Ishikawa (cell line): ENCODE results near the gene ST6GALNAC4.
A peak's percentile ranks its signal among the peaks of the same experiment; 100 is the strongest.

Experiments used
- CEBPB ChIP-seq: IDR thresholded peaks from 2 replicates; pipeline ENCODE4 v1.6.1; 2012
- CREB1 ChIP-seq: IDR thresholded peaks from 2 replicates; pipeline ENCODE4 v1.6.1; 2012; ENCODE audit warnings: low read depth
- EGR1 ChIP-seq: IDR thresholded peaks from 2 replicates; pipeline ENCODE4 v1.6.1; 2012
- EP300 ChIP-seq: IDR thresholded peaks from 2 replicates; pipeline ENCODE4 v1.6.1; 2012; ENCODE audit warnings: borderline replicate concordance
- FOXM1 ChIP-seq: IDR thresholded peaks from 2 replicates; pipeline ENCODE4 v1.6.1; 2012; ENCODE audit warnings: low read depth, borderline replicate concordance
- MAX ChIP-seq: IDR thresholded peaks from 2 replicates; pipeline ENCODE4 v1.6.1; 2012
- NFIC ChIP-seq: IDR thresholded peaks from 2 replicates; pipeline ENCODE4 v1.6.1; 2012
- RAD21 ChIP-seq: IDR thresholded peaks from 2 replicates; pipeline ENCODE4 v1.6.1; 2012; ENCODE audit warnings: low read depth
- REST ChIP-seq: IDR thresholded peaks from 2 replicates; pipeline ENCODE4 v1.6.1; 2012; ENCODE audit warnings: low read depth, mild to moderate bottlenecking
- TAF1 ChIP-seq: IDR thresholded peaks from 2 replicates; pipeline ENCODE4 v1.6.1; 2012; ENCODE audit warnings: low read depth, mild to moderate bottlenecking
- TCF12 ChIP-seq: IDR thresholded peaks from 2 replicates; pipeline ENCODE4 v1.6.1; 2012; ENCODE audit warnings: low read depth
- TEAD4 ChIP-seq: IDR thresholded peaks from 2 replicates; pipeline ENCODE4 v1.6.1; 2012
- USF1 ChIP-seq: IDR thresholded peaks from 2 replicates; pipeline ENCODE4 v1.6.1; 2012
- YY1 ChIP-seq: IDR thresholded peaks from 2 replicates; pipeline ENCODE4 v1.6.1; 2012; ENCODE audit warnings: low read depth
- ZBTB7A ChIP-seq: IDR thresholded peaks from 2 replicates; pipeline ENCODE4 v1.6.1; 2012; ENCODE audit warnings: low read depth

The ST6GALNAC4 gene

GRCh38 chr9:127886401-127886972 lies 30.4 kb downstream of the ST6GALNAC4 start:
- TF ChIP-seq FOXM1 (no peak), ZBTB7A (no peak), TEAD4 (no peak), MAX (no peak)

GRCh38 chr9:127885508-127886281 lies 31.1 kb downstream of the ST6GALNAC4 start:
- TF ChIP-seq RAD21 (no peak), TEAD4 (no peak), NFIC (no peak), TCF12 (no peak), FOXM1 (no peak), CREB1 (no peak), USF1 (no peak), TAF1 (no peak), EGR1 (no peak), REST (no peak), YY1 (no peak)

GRCh38 chr9:127884976-127885490 lies 31.8 kb downstream of the ST6GALNAC4 start:
- no peak for TF ChIP-seq FOXM1
- no peak for TF ChIP-seq EP300
- TF ChIP-seq NFIC = no peak
- TF ChIP-seq EGR1 = no peak
- TF ChIP-seq TEAD4 = no peak
- no peak for TF ChIP-seq RAD21
- TF ChIP-seq YY1 = no peak
- TF ChIP-seq TCF12 = no peak
- TF ChIP-seq CEBPB = no peak
- TF ChIP-seq USF1 = no peak
- TF ChIP-seq ZBTB7A = no peak
- TF ChIP-seq CREB1 = no peak
- TF ChIP-seq TAF1 = no peak
- TF ChIP-seq MAX = no peak
- TF ChIP-seq REST = no peak

- no peak for TF ChIP-seq REST
- TF ChIP-seq ZBTB7A = 0 out of 2 replicates have a peak, but pooled peaks have one; percentile 31
- TF ChIP-seq TAF1 = no peak
- no peak for TF ChIP-seq CEBPB
- no peak for TF ChIP-seq TCF12
- peak; percentile 76 for TF ChIP-seq NFIC
- no peak for TF ChIP-seq YY1
- TF ChIP-seq RAD21 = no peak
- TF ChIP-seq FOXM1 = no peak
- TF ChIP-seq USF1 = no peak
- peak; percentile 29; the same call in 1 of the 2 replicates for TF ChIP-seq MAX
- no peak for TF ChIP-seq TEAD4
- TF ChIP-seq EGR1 = no peak
- no peak for TF ChIP-seq EP300
- no peak for TF ChIP-seq CREB1
Observed at GRCh38 chr9:127884427-127884911, 32.4 kb downstream of the ST6GALNAC4 start.
